Measurements from ENCODE around the gene ZFP62. TPM values are rescaled to one million over a fixed set of nuclear protein-coding genes. Genes with fewer than 3 reads are reported as not detected.
A peak's percentile ranks its signal among the peaks of the same experiment; 100 is the strongest.

ZFP62 gene
- total RNA-seq (31.7 TPM), polyA plus RNA-seq (ENCODE audit: insufficient read depth in 1 of 8, insufficient read length in 8 of 8, low replicate concordance in 1 of 8) (10 to 100 TPM; 22.4 to 27.4 (median 24.2) TPM)
- long read RNA-seq, donor 1, transcript ZFP62-202 (2 exons, 749 nt), result major isoform, 6 of 7 reads
- long read RNA-seq, donor 1, partial matches to known transcripts, result 0 of 7 reads
- long read RNA-seq, donor 1, other reads (novel, unspliced or antisense), result 0 of 7 reads
- long read RNA-seq, donor 2, result 0 reads
- long read RNA-seq, donor 3, partial matches to known transcripts, result 0 of 6 reads
- long read RNA-seq, donor 3, other reads (novel, unspliced or antisense), result 0 of 6 reads
- long read RNA-seq, donor 4, partial matches to known transcripts, result 0 of 3 reads
- long read RNA-seq, donor 4, other reads (novel, unspliced or antisense), result 0 of 3 reads
- long read RNA-seq, donor 5, partial matches to known transcripts, result 0 of 5 reads
- long read RNA-seq, donor 5, other reads (novel, unspliced or antisense), result 0 of 5 reads
- long read RNA-seq, donor 6, full-length matches to known transcripts, result 11 of 11 reads
- long read RNA-seq, donor 6, partial matches to known transcripts, result 0 of 11 reads
- long read RNA-seq, donor 6, other reads (novel, unspliced or antisense), result 0 of 11 reads
- long read RNA-seq, donor 7, partial matches to known transcripts, result 0 of 5 reads
- long read RNA-seq, donor 7, other reads (novel, unspliced or antisense), result 0 of 5 reads
- long read RNA-seq, donor 8, partial matches to known transcripts, result 0 of 1 reads
- long read RNA-seq, donor 8, other reads (novel, unspliced or antisense), result 0 of 1 reads
- long read RNA-seq, donor 9, full-length matches to known transcripts, result 3 of 3 reads
- long read RNA-seq, donor 9, partial matches to known transcripts, result 0 of 3 reads
- long read RNA-seq, donor 9, other reads (novel, unspliced or antisense), result 0 of 3 reads
- long read RNA-seq, donor 10, full-length matches to known transcripts, result 6 of 6 reads
- long read RNA-seq, donor 10, partial matches to known transcripts, result 0 of 6 reads
- long read RNA-seq, donor 10, other reads (novel, unspliced or antisense), result 0 of 6 reads
- long read RNA-seq, donor 11, full-length matches to known transcripts, result 9 of 9 reads
- long read RNA-seq, donor 11, partial matches to known transcripts, result 0 of 9 reads
- long read RNA-seq, donor 11, other reads (novel, unspliced or antisense), result 0 of 9 reads

DNA sequence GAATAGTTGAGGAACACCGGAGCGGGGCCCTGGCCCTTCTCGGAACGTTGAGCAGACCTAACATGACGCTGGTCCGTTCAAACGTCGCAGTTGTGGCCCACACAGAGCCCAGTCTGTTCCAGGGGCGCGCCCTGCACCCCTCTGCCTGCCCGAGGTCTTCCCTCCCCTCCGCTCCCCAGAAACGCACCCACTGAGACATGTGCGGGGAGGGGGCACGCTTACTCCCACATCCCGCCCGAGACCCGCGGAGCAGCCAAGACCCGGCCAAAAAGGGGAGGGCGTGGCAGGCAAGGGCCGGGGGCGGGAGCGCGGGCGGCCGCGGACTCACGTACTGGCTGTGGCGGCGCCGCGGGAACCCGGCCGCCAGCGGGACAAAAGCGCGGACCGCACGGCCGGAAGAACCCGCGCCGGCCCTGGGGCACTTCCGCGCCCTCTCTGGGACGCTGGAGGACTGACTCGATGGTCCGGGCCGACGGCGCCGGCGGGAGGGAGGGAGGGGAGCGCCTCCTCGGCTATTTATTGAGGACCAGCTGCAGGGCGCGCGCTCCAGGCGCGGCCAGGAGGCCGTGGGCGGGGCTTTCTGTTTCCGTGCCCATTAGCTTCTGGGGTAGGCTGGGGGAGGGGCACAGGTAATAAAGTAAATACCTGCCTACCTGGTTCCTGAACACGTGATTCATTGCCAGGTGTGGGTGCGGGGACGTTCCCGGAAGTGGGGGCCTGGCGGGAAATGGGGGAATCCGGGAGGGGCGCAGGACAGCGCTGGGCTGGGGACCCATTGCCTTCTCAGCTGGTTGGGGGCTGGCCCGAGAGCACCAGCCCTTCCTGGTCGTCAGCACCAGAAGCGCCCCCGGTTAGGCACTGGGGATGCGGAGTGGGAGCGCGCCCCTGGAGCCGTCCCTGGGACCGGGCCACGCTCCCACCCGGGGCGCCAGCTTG, at the start of gene ZFP62:
Gene ZFP62 (minus strand): TSS at position 390 of the 936 bp plus-strand sequence. CDS start 57 bp downstream, at position 333.
- H3K4me1 ChIP-seq (ENCODE audit: control insufficient read depth, insufficient read depth, low read length), result peaks cover 5% of the 10 kb centered on the region
- peak; percentile 98 for DNase-seq
- no peaks in the 10 kb centered on the region for H3K9me3 ChIP-seq (replicated peaks; ENCODE audit: control insufficient read depth, low read depth, low read length)
- H3K36me3 ChIP-seq (ENCODE audit: control insufficient read depth, insufficient read depth, low read length), result peaks cover 2% of the 10 kb centered on the region
- no peaks in the 10 kb centered on the region for H3K27me3 ChIP-seq (ENCODE audit: control insufficient read depth, insufficient read depth, low read length)
- under 1% methylated on average over 74 of the region's 84 CpGs for WGBS (ENCODE audit: insufficient coverage)
- H3K27ac ChIP-seq (ENCODE audit: low read length), result peak within 1 kb of the TSS; percentile 85
- peak within 1 kb of the TSS; percentile 72 for H3K4me3 ChIP-seq (ENCODE audit: low read length)

DNA sequence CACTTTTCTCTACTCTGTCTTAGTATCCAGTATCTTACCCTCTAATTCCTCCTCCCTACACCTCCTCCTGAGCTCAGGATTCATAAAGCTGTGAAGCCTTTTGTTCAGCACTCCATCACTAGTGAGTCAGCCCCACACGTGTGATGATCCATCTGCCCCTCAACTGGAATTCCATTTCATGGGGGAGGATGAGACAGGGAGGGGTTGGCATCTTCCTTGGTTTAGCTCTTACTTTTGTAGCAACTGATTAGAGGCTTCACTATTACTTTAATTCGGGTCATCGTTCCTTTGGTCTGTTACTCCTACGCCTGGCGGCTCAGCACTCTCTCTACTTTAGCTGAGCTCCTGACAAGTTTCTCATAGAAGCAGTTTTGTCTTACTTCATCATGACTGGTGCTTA, 49.7 kb upstream of the ZFP62 start:
- DNase-seq, result no peak
- 79% methylated on average over 4 of the region's 5 CpGs for WGBS (ENCODE audit: insufficient coverage)
- Histone ChIP-seq H3K27me3 (ENCODE audit: control insufficient read depth, insufficient read depth, low read length) (peaks cover 4% of the 10 kb centered on the region), H3K4me1 (ENCODE audit: control insufficient read depth, insufficient read depth, low read length) (no peaks in the 10 kb centered on the region), H3K36me3 (ENCODE audit: control insufficient read depth, insufficient read depth, low read length) (no peaks in the 10 kb centered on the region), H3K4me3 (ENCODE audit: low read length) (no peak overlapping the region), H3K9me3 (replicated peaks; ENCODE audit: control insufficient read depth, low read depth, low read length) (no peaks in the 10 kb centered on the region), H3K27ac (ENCODE audit: low read length) (no peak overlapping the region)

DNA sequence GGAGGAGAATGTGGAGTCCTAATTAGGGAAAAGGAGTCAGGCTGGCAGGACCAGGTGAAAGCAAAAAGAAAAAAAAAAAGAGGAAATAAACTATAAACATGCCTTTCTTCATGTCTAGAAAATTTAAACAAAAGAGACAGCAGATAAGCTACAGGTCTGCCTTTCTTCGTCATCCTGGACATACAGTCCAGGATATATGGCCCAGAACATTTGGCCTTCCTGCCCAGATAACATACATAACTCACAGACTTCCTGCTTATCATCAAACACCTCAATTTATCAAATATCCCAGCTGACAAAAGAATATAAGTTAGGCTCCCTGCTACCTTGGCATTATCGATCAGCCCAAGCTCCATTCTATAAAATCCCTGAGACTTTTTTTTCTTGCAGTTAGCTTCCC, 49.1 kb upstream of the ZFP62 start:
- Histone ChIP-seq H3K4me3 (ENCODE audit: low read length) (no peak overlapping the region), H3K27ac (ENCODE audit: low read length) (no peak overlapping the region), H3K9me3 (replicated peaks; ENCODE audit: control insufficient read depth, low read depth, low read length) (no peaks in the 10 kb centered on the region), H3K4me1 (ENCODE audit: control insufficient read depth, insufficient read depth, low read length) (no peaks in the 10 kb centered on the region), H3K27me3 (ENCODE audit: control insufficient read depth, insufficient read depth, low read length) (peaks cover 4% of the 10 kb centered on the region), H3K36me3 (ENCODE audit: control insufficient read depth, insufficient read depth, low read length) (no peaks in the 10 kb centered on the region)
- DNase-seq, result no peak
- WGBS (ENCODE audit: insufficient coverage), result 51% methylated on average over 2 of the region's 2 CpGs

DNA sequence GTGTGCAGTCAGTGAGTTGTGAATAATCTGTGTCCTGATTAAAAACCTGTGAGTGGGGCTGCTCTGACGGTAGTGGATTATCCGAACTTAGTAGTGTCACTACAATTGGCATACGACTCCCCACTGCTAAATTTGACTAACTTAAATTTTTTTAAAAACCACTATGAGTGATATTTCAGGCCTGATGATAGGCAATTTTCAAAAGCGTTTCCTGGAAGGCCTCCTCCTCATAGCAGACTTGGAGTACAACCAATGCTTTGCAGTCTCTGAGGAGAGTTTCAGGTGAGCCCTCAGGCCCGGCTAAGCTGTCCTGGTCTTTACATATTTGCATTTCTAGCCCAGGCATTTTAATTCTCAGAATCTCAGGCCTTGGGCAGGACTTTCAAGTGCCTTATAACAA, 48.7 kb upstream of the ZFP62 start:
- no peak overlapping the region for H3K27ac ChIP-seq (ENCODE audit: low read length)
- H3K9me3 ChIP-seq (replicated peaks; ENCODE audit: control insufficient read depth, low read depth, low read length), result no peaks in the 10 kb centered on the region
- H3K4me3 ChIP-seq (ENCODE audit: low read length), result no peak overlapping the region
- H3K4me1 ChIP-seq (ENCODE audit: control insufficient read depth, insufficient read depth, low read length), result no peaks in the 10 kb centered on the region
- WGBS (ENCODE audit: insufficient coverage), result 40% methylated on average over 1 of the region's 5 CpGs
- H3K27me3 ChIP-seq (ENCODE audit: control insufficient read depth, insufficient read depth, low read length), result peaks cover 4% of the 10 kb centered on the region
- no peaks in the 10 kb centered on the region for H3K36me3 ChIP-seq (ENCODE audit: control insufficient read depth, insufficient read depth, low read length)
- DNase-seq, result no peak

DNA sequence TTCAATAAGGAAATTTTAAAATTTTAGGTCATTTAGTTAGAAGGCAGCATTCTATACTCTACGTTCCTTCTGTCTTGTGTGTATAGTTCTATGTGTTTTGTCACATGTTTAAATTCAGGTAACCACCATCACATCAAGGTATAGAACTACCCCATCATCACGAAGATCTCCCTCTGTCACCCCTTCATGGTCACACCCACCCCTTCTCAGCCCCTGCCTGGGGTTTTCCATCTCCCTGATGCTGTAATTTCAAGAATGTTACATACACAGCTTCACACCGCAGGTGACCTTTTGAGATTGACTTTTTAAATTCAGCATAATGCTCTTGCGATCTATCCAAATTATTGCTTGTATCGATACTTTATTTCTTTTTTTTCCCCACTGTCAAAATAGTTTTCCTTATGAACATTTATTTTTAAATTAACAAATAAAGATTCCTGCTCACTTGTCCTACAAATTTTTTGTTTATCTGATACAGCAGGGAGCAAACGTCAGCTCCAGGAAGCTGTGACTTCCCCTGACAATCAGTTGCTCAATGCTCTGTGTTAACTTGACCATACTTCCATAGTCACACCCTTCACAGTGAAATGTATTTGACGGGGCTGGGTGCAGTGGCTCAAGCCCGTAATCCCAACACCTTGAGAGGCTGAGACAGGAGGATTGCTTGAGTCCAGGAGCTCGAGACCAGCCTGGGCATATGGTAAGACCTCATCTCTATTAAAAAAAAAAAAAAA, 48.1 kb upstream of the ZFP62 start:
- Histone ChIP-seq H3K4me1 (ENCODE audit: control insufficient read depth, insufficient read depth, low read length) (no peaks in the 10 kb centered on the region), H3K27ac (ENCODE audit: low read length) (no peak overlapping the region), H3K27me3 (ENCODE audit: control insufficient read depth, insufficient read depth, low read length) (peaks cover 4% of the 10 kb centered on the region), H3K9me3 (replicated peaks; ENCODE audit: control insufficient read depth, low read depth, low read length) (no peaks in the 10 kb centered on the region), H3K4me3 (ENCODE audit: low read length) (no peak overlapping the region), H3K36me3 (ENCODE audit: control insufficient read depth, insufficient read depth, low read length) (no peaks in the 10 kb centered on the region)
- WGBS (ENCODE audit: insufficient coverage), result 56% methylated on average over 3 of the region's 9 CpGs
- peak; percentile 11 for DNase-seq

DNA sequence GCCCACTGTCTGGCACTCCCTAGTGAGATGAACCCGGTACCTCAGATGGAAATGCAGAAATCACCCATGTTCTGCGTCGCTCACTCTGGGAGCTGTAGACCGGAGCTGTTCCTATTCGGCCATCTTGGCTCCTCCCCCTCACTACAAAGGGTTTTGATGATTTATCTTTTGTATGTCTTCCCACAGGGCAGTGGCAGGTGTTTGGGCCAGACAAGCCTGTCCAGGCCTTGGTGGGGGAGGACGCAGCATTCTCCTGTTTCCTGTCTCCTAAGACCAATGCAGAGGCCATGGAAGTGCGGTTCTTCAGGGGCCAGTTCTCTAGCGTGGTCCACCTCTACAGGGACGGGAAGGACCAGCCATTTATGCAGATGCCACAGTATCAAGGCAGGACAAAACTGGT, 47.3 kb upstream of the ZFP62 start:
- H3K9me3 ChIP-seq (replicated peaks; ENCODE audit: control insufficient read depth, low read depth, low read length), result no peaks in the 10 kb centered on the region

DNA sequence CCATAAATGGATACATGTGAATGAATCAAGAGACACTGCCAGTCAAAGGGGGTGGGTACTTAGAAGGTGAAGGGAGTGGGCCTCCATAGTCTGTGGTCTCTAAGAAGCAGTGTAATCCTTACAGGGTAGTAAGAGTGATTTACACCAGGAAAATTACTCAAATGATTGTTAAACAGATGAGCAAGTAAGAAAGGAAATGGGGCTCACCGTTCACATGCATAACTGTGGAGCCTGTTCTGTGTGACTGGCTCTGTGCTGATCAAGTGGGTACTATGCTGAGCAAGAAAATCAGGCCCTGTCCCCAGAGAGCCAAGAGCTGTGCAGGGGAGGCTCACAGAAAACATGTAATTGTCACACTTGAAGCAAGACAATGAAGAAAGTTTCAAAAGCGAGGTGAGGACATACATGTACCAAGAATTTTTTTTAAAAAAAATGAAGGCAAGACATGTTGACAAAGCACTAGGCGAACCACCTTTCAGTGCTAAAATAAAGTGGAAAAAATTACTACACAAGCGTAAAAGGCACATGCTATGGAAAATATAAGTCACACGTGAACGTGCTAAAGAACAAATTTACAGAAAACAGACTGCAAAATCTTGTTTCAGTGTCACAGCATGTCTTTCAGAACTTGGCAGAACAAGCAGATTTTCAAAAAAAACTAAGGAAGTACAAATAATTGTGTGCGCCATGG, 40.4 kb upstream of the ZFP62 start:
- 70% methylated on average over 1 of the region's 7 CpGs for WGBS (ENCODE audit: insufficient coverage)

More for the DNA sequence above, 47.3 kb upstream of the ZFP62 start:
- Histone ChIP-seq H3K4me1 (ENCODE audit: control insufficient read depth, insufficient read depth, low read length) (no peaks in the 10 kb centered on the region), H3K27ac (ENCODE audit: low read length) (no peak overlapping the region), H3K36me3 (ENCODE audit: control insufficient read depth, insufficient read depth, low read length) (no peaks in the 10 kb centered on the region), H3K27me3 (ENCODE audit: control insufficient read depth, insufficient read depth, low read length) (peaks cover 4% of the 10 kb centered on the region), H3K4me3 (ENCODE audit: low read length) (no peak overlapping the region)
- no peak for DNase-seq
- 88% methylated on average over 4 of the region's 9 CpGs for WGBS (ENCODE audit: insufficient coverage)

DNA sequence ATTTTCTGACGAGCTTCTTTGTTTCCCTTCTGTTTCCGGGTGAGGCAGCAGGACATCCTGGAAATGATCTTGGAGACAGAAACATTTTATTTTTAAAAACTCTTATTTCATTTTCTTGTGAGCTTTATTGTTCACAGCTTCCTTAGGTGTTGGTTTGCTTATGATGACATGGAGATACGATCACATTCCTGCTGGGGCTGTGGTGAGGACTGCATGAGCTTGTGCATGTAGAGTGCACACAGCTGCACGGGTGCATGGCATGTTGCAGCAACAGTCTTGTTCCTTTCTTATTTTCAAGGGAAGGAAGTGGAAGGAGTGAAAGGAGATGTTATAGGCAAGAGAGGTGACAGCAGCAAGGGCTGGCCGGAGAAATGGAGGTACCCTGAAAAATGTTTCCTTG, 39.1 kb upstream of the ZFP62 start:
- Histone ChIP-seq H3K4me1 (ENCODE audit: control insufficient read depth, insufficient read depth, low read length) (no peaks in the 10 kb centered on the region), H3K27me3 (ENCODE audit: control insufficient read depth, insufficient read depth, low read length) (no peaks in the 10 kb centered on the region), H3K9me3 (replicated peaks; ENCODE audit: control insufficient read depth, low read depth, low read length) (no peaks in the 10 kb centered on the region), H3K4me3 (ENCODE audit: low read length) (no peak overlapping the region), H3K36me3 (ENCODE audit: control insufficient read depth, insufficient read depth, low read length) (no peaks in the 10 kb centered on the region), H3K27ac (ENCODE audit: low read length) (no peak overlapping the region)
- WGBS (ENCODE audit: insufficient coverage), result 81% methylated on average over 4 of the region's 5 CpGs
- no peak for DNase-seq

More for the DNA sequence above, 40.4 kb upstream of the ZFP62 start:
- H3K4me3 ChIP-seq (ENCODE audit: low read length), result no peak overlapping the region
- H3K9me3 ChIP-seq (replicated peaks; ENCODE audit: control insufficient read depth, low read depth, low read length), result no peaks in the 10 kb centered on the region
- H3K27ac ChIP-seq (ENCODE audit: low read length), result no peak overlapping the region
- H3K4me1 ChIP-seq (ENCODE audit: control insufficient read depth, insufficient read depth, low read length), result no peaks in the 10 kb centered on the region
- no peaks in the 10 kb centered on the region for H3K27me3 ChIP-seq (ENCODE audit: control insufficient read depth, insufficient read depth, low read length)
- H3K36me3 ChIP-seq (ENCODE audit: control insufficient read depth, insufficient read depth, low read length), result no peaks in the 10 kb centered on the region
- DNase-seq, result no peak
